SU-DHL-6 (cell line): Measurements from ENCODE around the gene PTPRG.

Experiments used
- H2AFZ ChIP-seq: fragments of 200-600 bp; sonication (generic); 2 replicates; pipeline ENCODE4 v1.6.1; 2014; ENCODE audit warnings: low read depth, mild to moderate bottlenecking, moderate library complexity, mixed read lengths, antibody characterized with exemption, low read length; ENCODE audit not compliant: severe bottlenecking
- H3F3A ChIP-seq: fragments of 200-600 bp; shearing (Covaris generic); 2 replicates; pipeline ENCODE4 v1.6.0; 2016; ENCODE audit warnings: antibody characterized with exemption, mild to moderate bottlenecking; ENCODE audit not compliant: insufficient read depth
- H3K27ac ChIP-seq: fragments of 200-600 bp; sonication (generic); 2 replicates; pipeline ENCODE4 v1.5.1; 2016; ENCODE audit warnings: low read depth, mild to moderate bottlenecking, low read length, moderate library complexity, mixed read lengths
- H3K27me3 ChIP-seq: fragments of 200-600 bp; sonication (generic), shearing (Covaris generic); 2 replicates; pipeline ENCODE4 v1.6.0; 2014; ENCODE audit warnings: mild to moderate bottlenecking, low read length
- H3K36me3 ChIP-seq: fragments of 200-600 bp; sonication (generic); 2 replicates; pipeline ENCODE4 v1.6.1; 2014; ENCODE audit warnings: mild to moderate bottlenecking, low read length, mixed read lengths
- H3K4me2 ChIP-seq: fragments of 300-600, 200-600 bp; shearing (Covaris generic), sonication (generic); 2 replicates; pipeline ENCODE4 v1.6.0; 2014; ENCODE audit warnings: low read length, low read depth, mild to moderate bottlenecking; ENCODE audit not compliant: poor library complexity, severe bottlenecking
- H3K4me3 ChIP-seq: fragments of 200-600 bp; sonication (generic); 2 replicates; pipeline ENCODE4 v1.5.1; 2014; ENCODE audit warnings: antibody characterized with exemption, low read length, mild to moderate bottlenecking, mixed read lengths; ENCODE audit not compliant: insufficient read depth, poor library complexity, severe bottlenecking
- H3K79me2 ChIP-seq: fragments of 200-600 bp; sonication (generic); 2 replicates; pipeline ENCODE4 v1.6.1; 2014; ENCODE audit warnings: mild to moderate bottlenecking, low read length, moderate library complexity; ENCODE audit not compliant: insufficient read depth
- H3K9ac ChIP-seq: fragments of 200-600 bp; sonication (generic); 2 replicates; pipeline ENCODE4 v1.7.0; 2014; ENCODE audit warnings: mild to moderate bottlenecking, low read length
- H3K9me2 ChIP-seq: fragments of 200-600 bp; sonication (generic); replicated peaks from 2 replicates; pipeline ENCODE4 v1.6.1; 2014; ENCODE audit warnings: low read length; ENCODE audit not compliant: insufficient read depth
- H3K9me3 ChIP-seq: fragments of 200-600 bp; sonication (generic); 2 replicates; pipeline ENCODE4 v1.6.1; 2014; ENCODE audit warnings: low read length, mixed read lengths; ENCODE audit not compliant: insufficient read depth
- H4K20me1 ChIP-seq: fragments of 200-600 bp; sonication (generic); 2 replicates; pipeline ENCODE4 v1.6.1; 2014; ENCODE audit warnings: low read depth, mild to moderate bottlenecking, antibody characterized with exemption, low read length, moderate library complexity, mixed read lengths
- EZH2phosphoT487 ChIP-seq: fragments of 200-600 bp; sonication (generic), shearing (Covaris generic); conservative IDR thresholded peaks from 2 replicates; pipeline ENCODE4 v1.6.1; 2018; ENCODE audit warnings: mild to moderate bottlenecking, antibody characterized with exemption, low read length, moderate library complexity, mixed read lengths
- TF ChIP-seq, protein P1 (sequence below): fragments of 200-600 bp; sonication (generic); IDR thresholded peaks from one replicate; pipeline ENCODE4 v1.5.1; 2017; ENCODE audit warnings: antibody characterized with exemption, mild to moderate bottlenecking, low read length, moderate library complexity; ENCODE audit not compliant: insufficient read depth, poor library complexity, severe bottlenecking

Gene PTPRG

GRCh38 chr3:62323241-62323640 lies 761.9 kb downstream of the PTPRG start:
- Histone ChIP-seq H3K9me3 (no peaks in the 10 kb centered on the region), H3K9me2 (no peaks in the 10 kb centered on the region), H3K9ac (no peak overlapping the region), H3K4me3 (no peak overlapping the region), H2AFZ (no peak overlapping the region), H3K27ac (no peak overlapping the region), H4K20me1 (no peaks in the 10 kb centered on the region), H3F3A (no peaks in the 10 kb centered on the region), H3K79me2 (no peaks in the 10 kb centered on the region), H3K36me3 (no peaks in the 10 kb centered on the region), H3K27me3 (no peaks in the 10 kb centered on the region), H3K4me2 (no peak overlapping the region)
- TF ChIP-seq, protein P1, sequence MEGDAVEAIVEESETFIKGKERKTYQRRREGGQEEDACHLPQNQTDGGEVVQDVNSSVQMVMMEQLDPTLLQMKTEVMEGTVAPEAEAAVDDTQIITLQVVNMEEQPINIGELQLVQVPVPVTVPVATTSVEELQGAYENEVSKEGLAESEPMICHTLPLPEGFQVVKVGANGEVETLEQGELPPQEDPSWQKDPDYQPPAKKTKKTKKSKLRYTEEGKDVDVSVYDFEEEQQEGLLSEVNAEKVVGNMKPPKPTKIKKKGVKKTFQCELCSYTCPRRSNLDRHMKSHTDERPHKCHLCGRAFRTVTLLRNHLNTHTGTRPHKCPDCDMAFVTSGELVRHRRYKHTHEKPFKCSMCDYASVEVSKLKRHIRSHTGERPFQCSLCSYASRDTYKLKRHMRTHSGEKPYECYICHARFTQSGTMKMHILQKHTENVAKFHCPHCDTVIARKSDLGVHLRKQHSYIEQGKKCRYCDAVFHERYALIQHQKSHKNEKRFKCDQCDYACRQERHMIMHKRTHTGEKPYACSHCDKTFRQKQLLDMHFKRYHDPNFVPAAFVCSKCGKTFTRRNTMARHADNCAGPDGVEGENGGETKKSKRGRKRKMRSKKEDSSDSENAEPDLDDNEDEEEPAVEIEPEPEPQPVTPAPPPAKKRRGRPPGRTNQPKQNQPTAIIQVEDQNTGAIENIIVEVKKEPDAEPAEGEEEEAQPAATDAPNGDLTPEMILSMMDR, result no peak
- TF ChIP-seq EZH2phosphoT487, result no peak

DNA sequence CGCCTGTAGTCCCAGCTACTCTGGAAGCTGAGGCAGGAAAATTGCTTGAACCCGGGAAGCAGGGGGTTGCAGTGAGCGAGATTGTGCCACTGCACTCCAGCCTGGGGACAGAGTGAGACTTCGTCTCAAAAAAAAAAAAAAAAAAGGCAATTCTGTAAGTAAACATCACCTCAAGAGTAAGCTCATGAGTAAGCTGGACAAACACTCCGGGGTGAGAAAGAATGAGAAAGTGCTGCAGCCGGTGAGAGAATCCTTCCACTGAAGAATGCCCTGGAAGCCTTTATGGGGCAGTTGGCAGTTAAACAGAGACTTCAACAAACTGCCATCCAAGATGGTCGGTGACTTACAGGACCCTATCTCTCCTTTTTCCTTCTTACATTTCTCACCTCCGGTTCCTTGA lies 764.5 kb downstream of the PTPRG start:
- TF ChIP-seq, protein P1, result no peak
- no peak for TF ChIP-seq EZH2phosphoT487
- no peak overlapping the region for H3K4me2 ChIP-seq
- no peaks in the 10 kb centered on the region for H3K79me2 ChIP-seq
- H3F3A ChIP-seq, result no peaks in the 10 kb centered on the region
- H3K27ac ChIP-seq, result no peak overlapping the region
- no peak overlapping the region for H3K9ac ChIP-seq
- no peaks in the 10 kb centered on the region for H3K9me3 ChIP-seq
- no peaks in the 10 kb centered on the region for H3K9me2 ChIP-seq
- no peaks in the 10 kb centered on the region for H3K36me3 ChIP-seq
- no peaks in the 10 kb centered on the region for H3K27me3 ChIP-seq
- H4K20me1 ChIP-seq, result no peaks in the 10 kb centered on the region
- no peak overlapping the region for H2AFZ ChIP-seq
- no peak overlapping the region for H3K4me3 ChIP-seq

- Histone ChIP-seq H3K4me3 (no peak overlapping the region), H3K9ac (no peak overlapping the region), H4K20me1 (no peaks in the 10 kb centered on the region), H3K9me2 (no peaks in the 10 kb centered on the region), H3K36me3 (no peaks in the 10 kb centered on the region), H3K27me3 (no peaks in the 10 kb centered on the region), H3K9me3 (no peaks in the 10 kb centered on the region), H3K79me2 (no peaks in the 10 kb centered on the region), H2AFZ (no peak overlapping the region), H3F3A (no peaks in the 10 kb centered on the region), H3K4me2 (no peak overlapping the region), H3K27ac (no peak overlapping the region)
- TF ChIP-seq, protein P1, result no peak
- no peak for TF ChIP-seq EZH2phosphoT487
These were observed 768.6 kb downstream of the PTPRG start for GRCh38 chr3:62329971-62330370.
